K562 (cell line): ENCODE data around the gene CAPN5. TPM values are rescaled to one million over a fixed set of nuclear protein-coding genes. Genes with fewer than 3 reads are reported as not detected.

ENCODE experiments used
- ATAC-seq: fragments of 200-7000 bp; cut with Tn5 transposase; 3 replicates; pipeline ENCODE4 v1.9.1; 2020; ENCODE audit warnings: moderate library complexity
- BruUV-seq: library from RNA; stranded (reverse); fragments of 400-500 nt; replicated peaks from 2 replicates; lab custom pipeline; 2021; lab: Mats Ljungman, UMichigan
- CTCF ChIA-PET: fragments of 300-600 bp; formaldehyde crosslinking; extraction: SDS; loops from one replicate; lab custom pipeline; 2021; ENCODE audit warnings: low intra/inter-chr PET ratio; lab: Yijun Ruan, JAX
- POLR2A ChIA-PET: fragments of 300-600, 350-650 bp; sonication (Branson Sonifier 250); formaldehyde crosslinking; extraction: SDS; loops from one replicate; lab custom pipeline; 2021; ENCODE audit warnings: antibody characterized with exemption, inconsistent platforms; lab: Yijun Ruan, JAX
- DNase-seq, 4 experiments: peaks; one replicate each; pipeline versions ENCODE4 v3.0.0 to v3.0.0-alpha.2; 2011 to 2018; ENCODE audit warnings: low spot score in 3 of 4, mixed read lengths in 3 of 4; ENCODE audit errors: extremely low read depth in 1 of 4
- FAIRE-seq: peaks from 2 replicates; lab custom pipeline; 2011; peaks lifted over from hg19 to GRCh38; lab: Jason Lieb, UNC
- H2AFZ ChIP-seq: 2 replicates; pipeline ENCODE4 v1.6.0; 2011; ENCODE audit warnings: low read depth, low read length, control low read depth, inconsistent platforms
- H3K27ac ChIP-seq: fragments of 200-600 bp; 3 replicates; pipeline ENCODE4 v1.8.0; 2011; ENCODE audit warnings: low read depth, mild to moderate bottlenecking, control low read depth, inconsistent platforms, low read length, moderate library complexity, mixed read lengths; ENCODE audit errors: extremely low read depth
- H3K27me3 ChIP-seq, 2 experiments: fragments of 300-600 bp in 1 of 2; 2 replicates in 1 of 2; 3 replicates in 1 of 2; pipeline versions ENCODE4 v1.6.0 to v1.8.0; 2011; ENCODE audit warnings: inconsistent platforms in 2 of 2, low read length in 2 of 2, mild to moderate bottlenecking in 1 of 2, mixed read lengths in 1 of 2, moderate library complexity in 1 of 2; ENCODE audit not compliant: control insufficient read depth in 2 of 2, insufficient read depth in 2 of 2
- H3K36me3 ChIP-seq: fragments of 300-600 bp; 3 replicates; pipeline ENCODE4 v1.8.0; 2011; ENCODE audit warnings: mild to moderate bottlenecking, low read length, inconsistent platforms; ENCODE audit not compliant: control insufficient read depth, insufficient read depth
- H3K4me1 ChIP-seq, 2 experiments: fragments of 200-600 bp in 1 of 2; replicated peaks in 1 of 2; 2 replicates in 1 of 2; 3 replicates in 1 of 2; pipeline versions ENCODE4 v1.5.1 to v1.8.0; 2011; ENCODE audit warnings: inconsistent platforms in 2 of 2, low read length in 2 of 2, mild to moderate bottlenecking in 1 of 2, mixed read lengths in 1 of 2, moderate library complexity in 1 of 2; ENCODE audit not compliant: control insufficient read depth in 2 of 2, insufficient read depth in 2 of 2
- H3K4me2 ChIP-seq: 2 replicates; pipeline ENCODE4 v1.6.1; 2011; ENCODE audit warnings: low read length, control low read depth, inconsistent platforms, mixed read lengths; ENCODE audit not compliant: insufficient read depth
- H3K4me3 ChIP-seq: fragments of 200-600 bp; sonication (generic), shearing (Covaris generic); 2 replicates; pipeline ENCODE4 v1.5.1; 2016; ENCODE audit warnings: control low read depth, inconsistent platforms
- H3K79me2 ChIP-seq: fragments of 200-600 bp; 3 replicates; pipeline ENCODE4 v1.8.0; 2011; ENCODE audit warnings: low read length, inconsistent platforms; ENCODE audit not compliant: control insufficient read depth, insufficient read depth
- H3K9ac ChIP-seq, 2 experiments: 2 replicates each; pipeline versions ENCODE4 v1.6.0 to v1.6.1; 2011; ENCODE audit warnings: low read depth in 2 of 2, low read length in 2 of 2, control low read depth in 1 of 2, inconsistent platforms in 1 of 2, mild to moderate bottlenecking in 1 of 2, mixed read lengths in 1 of 2; ENCODE audit not compliant: insufficient read depth in 1 of 2
- H3K9me1 ChIP-seq: one replicate; pipeline ENCODE4 v1.6.0; 2011; ENCODE audit warnings: inconsistent platforms, mild to moderate bottlenecking, low read length, moderate library complexity; ENCODE audit not compliant: control insufficient read depth, insufficient read depth
- H3K9me3 ChIP-seq: replicated peaks from 2 replicates; pipeline ENCODE4 v1.5.1; 2011; ENCODE audit warnings: low read depth, low read length, inconsistent platforms; ENCODE audit not compliant: control insufficient read depth, insufficient read depth
- H4K20me1 ChIP-seq: replicated peaks from 2 replicates; pipeline ENCODE4 v1.6.1; 2011; ENCODE audit warnings: low read length, inconsistent platforms, mixed read lengths; ENCODE audit not compliant: control insufficient read depth, insufficient read depth
- ATF7 ChIP-seq: fragments of 450-650 bp; IDR thresholded peaks from 2 replicates; pipeline ENCODE4 v1.7.1; 2014; ENCODE audit warnings: mild to moderate bottlenecking, moderate library complexity
- C11orf30 ChIP-seq: fragments of 450-650 bp; IDR thresholded peaks from 2 replicates; pipeline ENCODE4 v1.6.1; 2016; ENCODE audit warnings: low read depth, mild to moderate bottlenecking
- CC2D1A ChIP-seq: fragments of 450-650 bp; IDR thresholded peaks from 2 replicates; pipeline ENCODE4 v1.6.1; 2017; ENCODE audit warnings: mild to moderate bottlenecking
- CTBP1 ChIP-seq: fragments of 450-650 bp; IDR thresholded peaks from 2 replicates; pipeline ENCODE4 v1.6.1; 2016; ENCODE audit warnings: borderline replicate concordance
- FOSL1 ChIP-seq: fragments of 200-800 bp; sonication (Bioruptor generic); conservative IDR thresholded peaks from 2 replicates; pipeline ENCODE4 v1.6.1; 2016; ENCODE audit warnings: missing genetic modification characterization, missing compliant biosample characterization
- HNRNPH1 ChIP-seq: fragments of 200-400 bp; formaldehyde crosslinking; optimal IDR thresholded peaks from 2 replicates; pipeline ENCODE3; 2017; ENCODE audit warnings: low read depth, mild to moderate bottlenecking, low read length, moderate library complexity
- KHSRP ChIP-seq: fragments of 450-650 bp; IDR thresholded peaks from 2 replicates; pipeline ENCODE4 v1.6.1; 2017
- MAFF ChIP-seq: IDR thresholded peaks from 2 replicates; pipeline ENCODE4 v1.6.1; 2012; ENCODE audit warnings: low read length, improper control_type of control experiment
- SPI1 ChIP-seq: IDR thresholded peaks from 2 replicates; pipeline ENCODE4 v1.6.1; 2011; ENCODE audit warnings: low read depth, low read length, control low read depth, borderline replicate concordance
- SRSF9 ChIP-seq: fragments of 200-400 bp; formaldehyde crosslinking; IDR thresholded peaks from 2 replicates; pipeline ENCODE4 v1.6.1; 2017; ENCODE audit warnings: low read depth, low read length, borderline replicate concordance
- ZNF143 ChIP-seq: sonication (generic); formaldehyde crosslinking; IDR thresholded peaks from 2 replicates; pipeline ENCODE4 v1.9.0; 2022; ENCODE audit warnings: mild to moderate bottlenecking, missing genetic modification reagents
- ZNF75A ChIP-seq: fragments of 450-650 bp; formaldehyde crosslinking; IDR thresholded peaks from 2 replicates; pipeline ENCODE4 v1.4.0; 2020; ENCODE audit warnings: mild to moderate bottlenecking
- ZNF780A ChIP-seq: fragments of 250-450 bp; sonication (Bioruptor Pico); IDR thresholded peaks from 2 replicates; pipeline ENCODE4 v1.5.0; 2021; ENCODE audit warnings: mild to moderate bottlenecking
- WGBS: fragments of 100-300 bp; shearing (Covaris generic); methylation state at CpG from one replicate; pipeline ENCODE4 v1.1.6; 2016; ENCODE audit warnings: low coverage, mixed read lengths; ENCODE audit not compliant: insufficient coverage; ENCODE audit errors: missing lambda C conversion rate; 5-methylcytosine and 5-hydroxymethylcytosine counted together
- in situ Hi-C: fragments of 300-500 bp; cut with MboI; formaldehyde crosslinking; loops from 4 replicates; pipeline ENCODE4 v1.15.0; 2018; ENCODE audit warnings: inconsistent platforms, mixed read lengths
- intact Hi-C: fragments of 100-400 bp; cut with micrococcal nuclease; formaldehyde crosslinking; loops from 2 replicates; pipeline ENCODE4 v1.14.2; 2022
- polyA plus RNA-seq, 8 experiments: library from polyadenylated mRNA; depleted of rRNA in 4 of 8; stranded (reverse) in 5 of 8; unstranded in 3 of 8; fragments of >200 nt; fragmentation: Nextera tagmentation in 2 of 8; fragmentation: Illumina TruSeq in 1 of 8; extraction: Ambion mirVana in 2 of 8; extraction: Trizol in 1 of 8; gene quantifications; 2 replicates each; pipeline versions ENCODE4 v1.2.1 to v1.2.3, GENCODE V29; 2011 to 2014; ENCODE audit warnings: inconsistent platforms in 1 of 8, missing spikeins in 1 of 8
- total RNA-seq, 7 experiments: library from RNA; depleted of rRNA in 6 of 7; stranded (reverse); fragments of >200 nt in 6 of 7; fragmentation: Illumina TruSeq in 2 of 7; extraction: Trizol in 2 of 7; gene quantifications; 2 replicates each; pipeline versions ENCODE4 v1.2.1 to v1.2.3, GENCODE V29; 2011 to 2021; ENCODE audit warnings: low replicate concordance in 1 of 7

CAPN5 gene
- total and polyA plus RNA-seq, 9 of the 15 experiments (the other 6 are each of a cell fraction or from before 2014, with no cell fraction given) = 0.04 to 0.44 (median 0.14) TPM; not detected in 2

- no peak for TF ChIP-seq SRSF9
- TF ChIP-seq MAFF = no peak; the same call in 1 of the 2 replicates
- no peak for TF ChIP-seq ZNF780A
- no peak for TF ChIP-seq HNRNPH1
- TF ChIP-seq ZNF143 (CRISPR knock-in tag) = no peak
- no peak for TF ChIP-seq CC2D1A
- TF ChIP-seq CTBP1 = no peak
- no peak for TF ChIP-seq KHSRP
- peak; percentile 54 for TF ChIP-seq C11orf30
Measured at GRCh38 chr11:77038029-77038824, 28.5 kb upstream of the CAPN5 start (continued).

- POLR2A ChIA-PET = interaction anchor here (4.1 kb wide), 1 partner anchor 12 kb away, joined by 17 read pairs; no protein-coding TSS in a partner anchor
- Histone ChIP-seq H4K20me1 (no peaks in the 10 kb centered on the region), H3K4me2 (peak overlapping the region; percentile 43; the same call in 1 of the 2 replicates), H3K9me3 (0 out of 2 replicates have a peak, but pooled peaks cover 1% of the 10 kb centered on the region), H3K27me3 (no peaks in the 10 kb centered on the region; a peak in 1 of 5 replicates), H3K36me3 (no peaks in the 10 kb centered on the region), H2AFZ (peak overlapping the region; percentile 76; the same call in 1 of the 2 replicates), H3K4me3 (no peak overlapping the region), H3K4me1 (peaks cover 0 to 12% of the 10 kb centered on the region in 2 experiments; a peak in 3 of 5 replicates), H3K9me1 (no peaks in the 10 kb centered on the region), H3K79me2 (no peaks in the 10 kb centered on the region), H3K27ac (peak overlapping the region; percentile 70; the same call in 2 of the 3 replicates), H3K9ac (no peak overlapping the region; a peak in 1 of 4 replicates)
- CTCF ChIA-PET = no interaction called here
- no TSS peak for BruUV-seq
- in situ Hi-C loops = loop anchor here (10.0 kb wide), 1 partner anchor 114 kb away; no protein-coding TSS in a partner anchor
- intact Hi-C loops = no loop called here
- 39% methylated on average over 16 of the region's 16 CpGs for WGBS
- ATAC-seq (no peak), DNase-seq (no peak), FAIRE-seq (peak; percentile 48)
- TF ChIP-seq ZNF75A (CRISPR knock-in tag) (no peak), ATF7 (no peak), SPI1 (peak; percentile 60; the same call in 1 of the 2 replicates), FOSL1 (tag) (0 out of 2 replicates have a peak, but pooled peaks have one; percentile 3)
Measured at GRCh38 chr11:77038825-77039326, 27.9 kb upstream of the CAPN5 start.
